Fibroblast of peridontal ligament (primary cell): ENCODE measurements around the gene TPSAB1.
A peak's percentile ranks its signal among the peaks of the same experiment; 100 is the strongest.
"Not testable (repeated sequence)": the region's sequence is repeated elsewhere in the genome, so short reads cannot be mapped to it uniquely, and the experiment has no call there.

Experiments used
- DNase-seq: peaks from one replicate; pipeline ENCODE4 v3.0.0-alpha.2; 2010; ENCODE audit errors: extremely low read depth

TPSAB1 gene

DNA sequence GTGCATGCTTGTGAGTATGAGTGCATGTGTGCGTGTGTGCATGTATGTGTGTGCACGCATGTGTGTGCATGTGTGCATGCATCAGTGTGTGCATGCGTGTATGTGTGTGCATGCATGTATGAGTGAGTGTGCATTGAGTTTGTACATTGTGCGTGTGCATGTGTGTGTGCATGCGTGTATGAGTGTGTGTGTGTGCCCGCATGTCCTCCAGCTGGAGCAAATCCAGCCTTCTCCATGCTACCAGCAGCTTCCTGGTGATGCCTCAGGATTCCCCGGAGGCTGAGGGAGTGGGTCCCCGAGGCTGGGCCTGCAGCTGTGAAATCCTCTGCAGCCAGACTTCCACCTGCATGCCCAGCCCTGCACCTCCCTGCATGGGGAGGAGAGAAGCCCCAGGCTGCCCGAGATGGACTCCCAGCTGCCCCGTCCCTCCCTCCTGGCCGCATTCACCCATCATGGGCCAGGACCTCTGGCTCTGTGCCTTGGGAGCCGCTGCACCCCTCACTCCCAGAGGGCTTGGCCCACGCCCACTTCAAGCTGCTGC lies 24.7 kb downstream of the TPSAB1 start:
- no peak for DNase-seq

DNA sequence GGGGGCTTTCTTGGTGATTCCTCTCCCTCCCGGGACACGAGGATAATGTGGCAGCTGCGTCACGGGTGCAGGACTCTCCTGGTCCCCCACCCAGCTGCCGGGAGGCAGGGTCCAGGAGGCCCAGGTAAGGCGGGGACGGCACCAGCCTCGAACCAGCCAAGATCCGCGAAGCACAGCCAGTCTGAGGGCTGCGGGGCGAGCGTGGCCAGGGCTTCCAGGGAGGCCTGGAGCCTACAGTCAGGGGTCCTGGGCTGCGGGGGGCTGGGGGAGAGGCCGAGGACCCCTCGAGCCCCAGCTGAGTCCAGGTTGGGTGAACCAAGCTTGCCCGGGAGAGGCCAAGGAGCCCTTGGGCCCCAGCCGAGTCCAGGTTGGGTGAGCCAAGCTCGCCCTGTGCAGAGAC lies 25.3 kb downstream of the TPSAB1 start:
- DNase-seq: no peak

DNA sequence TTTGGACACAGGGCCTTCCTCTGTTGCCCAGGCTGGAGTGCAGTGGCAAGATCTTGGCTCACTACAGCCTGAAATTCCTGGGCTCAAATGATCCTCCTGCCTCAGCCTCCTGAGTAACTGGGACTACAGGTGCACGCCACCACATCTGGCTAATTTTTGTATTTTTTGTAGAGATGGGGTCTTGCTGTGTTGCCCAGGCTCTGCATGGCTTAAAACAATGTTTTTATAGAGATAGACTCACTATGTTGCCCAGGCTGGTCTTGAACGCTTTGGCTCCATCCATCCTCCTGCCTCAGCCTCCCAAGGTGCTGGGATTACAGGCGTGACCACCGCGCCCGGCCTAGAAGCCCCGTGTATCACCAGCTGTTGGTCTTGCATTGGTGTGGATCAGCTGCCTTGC lies 28.9 kb downstream of the TPSAB1 start:
- not testable (repeated sequence) for DNase-seq

DNA sequence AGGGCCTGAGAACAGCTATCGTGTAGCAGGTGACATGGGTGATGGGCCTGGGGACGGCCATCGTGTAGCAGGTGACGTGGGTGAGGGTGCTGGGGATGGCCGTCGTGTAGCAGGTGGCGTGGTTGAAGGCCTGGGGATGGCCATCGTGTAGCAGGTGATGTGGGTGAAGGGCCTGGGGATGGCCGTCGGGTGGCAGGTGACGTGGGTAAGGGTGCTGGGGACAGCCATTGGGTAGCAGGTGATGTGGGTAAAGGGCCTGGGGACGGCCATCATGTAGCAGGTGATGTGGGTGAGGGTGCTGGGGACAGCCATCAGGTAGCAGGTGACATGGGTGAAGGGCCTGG lies 30.8 kb downstream of the TPSAB1 start:
- no peak for DNase-seq

DNA sequence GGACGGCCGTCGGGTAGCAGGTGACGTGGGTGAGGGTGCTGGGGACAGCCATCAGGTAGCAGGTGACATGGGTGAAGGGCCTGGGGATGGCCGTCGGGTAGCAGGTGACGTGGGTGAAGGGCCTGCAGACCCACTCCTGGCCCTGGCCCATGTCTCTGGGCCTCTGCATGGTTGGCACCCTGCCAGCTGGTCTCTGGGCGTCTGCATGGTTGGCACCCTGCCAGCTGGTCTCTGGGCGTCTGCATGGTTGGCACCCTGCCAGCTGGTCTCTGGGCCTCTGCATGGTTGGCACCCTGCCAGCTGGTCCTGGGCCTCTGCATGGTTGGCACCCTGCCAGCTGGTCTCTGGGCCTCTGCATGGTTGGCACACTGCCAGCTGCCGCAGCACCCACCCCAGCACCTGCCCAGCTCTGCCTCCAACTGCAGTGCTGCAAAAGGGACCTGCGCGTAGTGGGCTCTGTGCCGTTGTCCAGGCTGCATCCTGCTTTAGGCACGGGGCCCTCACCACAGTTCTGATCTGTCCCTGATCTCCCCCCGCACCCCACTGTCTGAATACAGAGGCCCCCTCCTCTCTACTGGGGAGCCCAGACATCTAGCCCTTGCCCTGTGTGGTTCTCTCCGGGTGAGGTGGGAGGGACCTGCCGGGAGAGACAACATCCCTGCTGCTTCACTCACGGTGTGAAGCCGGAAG lies 31.4 kb downstream of the TPSAB1 start:
- DNase-seq: peak; percentile 3

DNA sequence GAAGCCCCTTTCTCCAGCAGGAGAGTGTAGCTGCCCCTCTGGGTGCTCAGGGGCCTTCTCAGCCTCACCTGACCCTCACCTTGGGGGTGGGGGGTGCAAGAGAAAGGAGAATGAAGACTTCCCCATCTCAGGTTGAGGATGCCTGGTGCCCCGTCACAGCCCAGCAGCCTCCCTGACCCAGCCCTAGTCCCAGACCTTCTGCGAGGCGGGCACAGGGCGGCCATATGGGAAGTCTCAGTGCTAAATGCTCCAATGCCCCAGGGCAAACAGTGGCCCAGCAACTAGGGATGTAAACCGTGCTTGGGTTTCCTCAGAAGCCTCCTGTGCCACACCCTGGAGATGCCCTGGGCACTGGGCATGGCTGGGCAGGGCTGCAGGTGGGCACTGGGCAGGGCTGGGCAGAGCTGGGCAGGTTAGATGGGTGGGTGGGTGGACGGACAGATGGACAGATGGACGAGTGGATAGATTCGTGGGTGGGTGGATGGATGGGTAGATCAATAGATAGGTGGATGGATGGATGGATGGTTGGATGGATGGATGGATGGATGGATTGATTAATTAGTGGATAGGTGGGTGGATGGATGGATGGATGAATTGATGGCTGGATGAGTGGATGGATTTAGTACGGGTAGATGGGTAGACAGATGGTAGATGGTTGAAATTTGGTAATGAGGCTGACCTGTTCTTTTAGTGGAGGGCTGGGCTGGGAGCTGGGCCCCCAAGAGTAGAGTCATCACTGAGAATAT lies 32.1 kb downstream of the TPSAB1 start:
- no peak for DNase-seq

DNA sequence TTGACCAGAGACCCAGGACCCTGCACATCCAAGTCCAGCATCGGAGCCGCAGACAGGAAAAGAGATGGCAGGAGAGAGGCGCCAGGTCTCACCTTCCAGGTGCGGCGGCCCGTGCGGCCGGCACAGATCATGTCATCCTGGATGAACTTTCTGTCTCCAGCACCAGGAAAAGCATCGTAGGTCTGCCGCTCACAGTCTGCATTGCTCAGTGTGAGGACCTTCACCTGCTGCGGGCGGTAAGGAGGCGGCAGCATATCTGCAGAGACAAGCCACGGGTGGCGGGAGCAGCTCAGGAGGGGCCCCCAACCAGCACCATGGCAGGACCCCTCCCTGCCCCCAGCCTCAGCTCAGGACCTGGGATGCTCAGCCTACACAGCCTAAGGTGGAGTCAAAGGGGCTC lies 33.3 kb downstream of the TPSAB1 start:
- no peak for DNase-seq

DNA sequence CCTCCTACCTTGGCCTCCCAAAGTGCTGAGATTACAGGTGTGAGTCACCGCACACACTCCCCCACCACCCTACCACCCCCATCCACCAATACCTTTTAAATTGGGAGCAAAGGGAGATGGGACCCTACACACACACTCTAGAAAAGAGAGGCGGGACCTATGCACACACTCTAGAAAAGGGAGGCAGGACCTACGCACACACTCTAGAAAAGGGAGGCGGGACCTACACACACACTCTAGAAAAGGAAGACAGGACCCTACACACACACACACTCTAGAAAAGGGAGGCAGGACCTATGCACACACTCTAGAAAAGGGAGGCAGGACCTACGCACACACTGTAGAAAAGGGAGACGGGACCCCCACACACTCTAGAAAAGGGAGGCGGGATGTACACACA lies 34.3 kb downstream of the TPSAB1 start:
- DNase-seq: no peak

DNA sequence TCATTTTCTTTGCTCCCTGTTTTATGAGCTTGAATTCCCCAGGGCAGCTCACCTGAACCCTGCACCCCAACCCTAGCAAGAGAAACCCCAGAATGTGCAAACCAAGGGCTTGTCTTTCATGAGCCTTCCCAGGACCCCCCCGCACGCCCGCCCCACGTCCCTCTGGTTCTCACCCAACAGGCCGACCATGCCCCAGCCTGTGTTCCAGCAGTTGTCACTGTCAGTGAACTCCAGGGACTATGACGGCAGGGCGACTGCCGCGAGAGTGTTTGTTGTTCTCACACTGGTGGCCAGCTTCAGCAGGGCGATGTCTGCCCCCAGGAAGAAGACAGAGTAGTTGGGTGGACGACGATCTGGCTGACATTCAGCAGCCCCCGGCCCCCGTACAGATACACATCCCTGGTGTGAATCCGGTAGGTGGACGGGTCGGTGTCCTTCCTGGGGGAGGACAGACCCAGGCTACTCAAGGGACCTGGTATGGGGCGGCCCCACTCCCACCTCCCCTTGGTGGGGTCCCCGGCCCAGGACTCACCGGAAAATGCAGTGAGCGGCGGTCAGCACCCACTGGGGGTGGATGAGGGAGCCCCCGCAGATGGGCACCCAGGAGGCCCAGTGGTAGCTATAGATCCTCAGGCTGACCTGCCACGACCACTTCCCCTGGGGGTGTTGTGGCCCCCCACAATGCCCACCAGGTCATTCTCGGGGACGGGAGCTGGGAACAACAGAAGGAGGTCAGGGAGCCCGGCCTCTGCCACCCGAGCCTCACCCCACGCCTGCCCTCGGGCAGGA lies 35.5 kb downstream of the TPSAB1 start:
- DNase-seq: no peak

DNA sequence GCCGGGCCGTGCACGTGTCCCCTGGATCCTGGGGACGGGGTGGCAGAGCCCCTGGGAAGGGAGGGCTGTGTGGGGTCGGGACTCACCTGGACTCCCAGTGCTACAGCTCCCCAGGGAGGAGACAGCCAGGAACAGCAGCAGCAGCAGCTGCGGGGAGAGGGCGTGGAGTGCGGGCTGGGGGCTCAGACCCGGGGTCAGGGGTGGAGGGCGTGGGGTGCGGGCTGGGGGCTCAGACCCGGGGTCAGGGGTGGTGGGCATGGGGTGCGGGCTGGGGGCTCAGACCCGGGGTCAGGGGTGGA lies 36.0 kb downstream of the TPSAB1 start:
- DNase-seq: no peak

DNA sequence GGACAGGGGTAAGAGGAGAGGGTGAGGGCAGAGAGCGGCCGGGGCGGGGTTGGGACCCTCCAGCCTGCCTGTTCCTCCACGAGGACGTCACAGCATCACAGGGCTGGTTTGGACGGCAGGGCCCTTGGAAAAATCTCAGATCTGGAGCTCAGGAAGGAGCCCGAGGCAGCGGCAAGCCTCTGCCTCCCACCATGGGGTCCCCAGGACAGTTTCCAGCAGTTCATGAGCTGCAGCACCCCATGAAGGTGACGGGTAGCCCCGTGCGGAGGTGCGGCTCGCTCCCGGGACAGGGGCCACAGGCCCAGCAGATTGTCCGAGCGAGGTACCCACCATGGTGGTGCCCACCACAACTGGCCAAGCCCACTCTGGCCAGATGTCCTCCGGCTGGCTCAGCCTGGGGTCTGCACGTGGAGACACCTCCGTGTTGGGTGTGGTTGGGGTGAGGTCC lies 36.7 kb downstream of the TPSAB1 start:
- no peak for DNase-seq

DNA sequence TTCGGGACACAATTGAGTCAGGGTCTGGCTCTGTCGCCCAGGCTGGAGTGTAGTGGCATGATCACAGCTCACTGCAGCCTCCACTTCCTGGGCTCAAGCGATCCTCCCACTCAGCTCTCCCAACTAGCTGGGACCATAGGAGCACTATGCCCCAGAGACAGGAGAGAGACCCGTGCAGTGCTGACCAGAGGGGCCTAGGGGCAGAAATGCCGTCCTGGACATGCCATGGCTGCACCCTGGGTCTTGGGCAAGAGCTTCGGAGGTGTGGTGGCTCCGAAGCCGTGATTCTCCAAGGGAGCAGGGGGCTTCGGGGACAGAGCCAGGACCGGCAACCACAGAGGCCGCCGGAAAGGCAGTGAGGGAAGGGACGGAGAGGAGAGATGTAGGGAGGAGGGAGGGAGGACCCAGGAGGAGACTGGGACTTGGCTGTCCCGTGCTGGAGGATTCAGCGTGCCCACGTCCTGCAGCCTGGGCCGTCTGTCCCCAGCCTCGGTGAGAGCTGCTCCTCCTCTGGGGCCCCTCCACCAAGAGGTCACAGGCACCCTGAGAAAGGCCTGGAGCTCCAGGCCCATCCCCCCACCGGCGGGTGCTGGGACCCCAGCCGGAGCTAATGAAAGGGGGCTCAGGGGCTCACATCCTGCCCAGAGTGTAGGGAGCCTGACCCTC lies 37.2 kb downstream of the TPSAB1 start:
- DNase-seq: no peak

DNA sequence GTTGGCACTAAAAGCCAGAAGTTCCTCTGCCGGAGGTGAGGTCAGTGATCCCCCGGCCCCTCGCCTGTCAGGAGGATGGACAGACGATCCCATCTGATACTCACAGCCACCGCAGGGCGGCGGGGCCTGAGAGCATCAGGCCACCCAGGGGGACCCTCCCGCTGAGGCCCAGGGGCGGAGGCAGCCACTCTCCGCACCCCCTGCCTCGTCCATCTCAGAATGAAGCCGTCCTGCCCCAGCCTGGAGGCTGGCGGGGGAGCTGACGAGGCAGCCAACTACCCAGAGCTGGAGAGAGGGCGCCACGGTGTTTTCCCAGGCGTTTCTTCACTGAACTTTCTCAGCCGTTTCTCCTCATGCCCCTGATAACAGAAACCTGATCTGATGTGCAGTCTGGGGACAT lies 38.0 kb downstream of the TPSAB1 start:
- DNase-seq: no peak

DNA sequence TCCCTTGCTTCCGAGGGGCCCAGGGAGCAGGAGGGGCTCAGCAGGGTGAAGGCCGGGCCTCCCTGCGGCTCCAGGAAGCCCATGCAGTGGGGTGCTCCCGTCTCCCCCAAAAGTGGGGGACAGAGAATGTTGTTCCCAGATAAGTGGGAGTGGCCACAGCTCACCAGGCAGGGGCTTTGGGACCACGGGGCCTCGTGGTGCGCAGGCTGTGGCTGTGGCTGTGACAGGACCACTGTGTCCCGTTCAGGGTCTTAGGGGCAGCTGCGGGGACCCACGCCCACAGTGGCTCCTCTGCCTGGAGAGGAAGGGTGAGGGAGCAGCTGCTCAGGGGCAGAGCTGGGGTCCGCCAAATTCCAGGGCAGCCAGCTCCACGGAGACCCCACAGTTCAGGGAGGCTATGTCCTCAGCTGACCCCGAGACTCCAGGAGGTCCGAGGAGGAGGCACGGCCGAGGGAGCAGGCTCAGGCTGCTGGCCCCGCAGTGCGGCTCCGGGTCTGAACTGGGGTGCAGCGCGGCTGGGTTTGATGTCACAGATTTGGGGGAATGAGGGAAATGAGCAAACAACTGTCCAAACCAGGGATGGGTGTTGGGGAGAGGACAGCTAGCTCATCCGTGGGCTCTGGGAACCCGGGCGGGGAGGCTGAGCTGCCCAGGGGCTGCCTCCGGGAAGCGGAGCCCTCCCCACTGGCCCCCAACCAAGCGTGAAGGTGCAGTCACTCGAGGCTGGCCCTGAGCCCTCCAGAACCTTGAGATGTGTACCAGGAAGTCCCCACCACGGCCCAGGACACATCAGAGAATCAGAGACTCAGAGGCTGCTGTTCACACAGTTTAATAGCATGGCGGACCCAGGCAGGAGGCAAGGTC lies 38.8 kb downstream of the TPSAB1 start:
- DNase-seq: no peak

DNA sequence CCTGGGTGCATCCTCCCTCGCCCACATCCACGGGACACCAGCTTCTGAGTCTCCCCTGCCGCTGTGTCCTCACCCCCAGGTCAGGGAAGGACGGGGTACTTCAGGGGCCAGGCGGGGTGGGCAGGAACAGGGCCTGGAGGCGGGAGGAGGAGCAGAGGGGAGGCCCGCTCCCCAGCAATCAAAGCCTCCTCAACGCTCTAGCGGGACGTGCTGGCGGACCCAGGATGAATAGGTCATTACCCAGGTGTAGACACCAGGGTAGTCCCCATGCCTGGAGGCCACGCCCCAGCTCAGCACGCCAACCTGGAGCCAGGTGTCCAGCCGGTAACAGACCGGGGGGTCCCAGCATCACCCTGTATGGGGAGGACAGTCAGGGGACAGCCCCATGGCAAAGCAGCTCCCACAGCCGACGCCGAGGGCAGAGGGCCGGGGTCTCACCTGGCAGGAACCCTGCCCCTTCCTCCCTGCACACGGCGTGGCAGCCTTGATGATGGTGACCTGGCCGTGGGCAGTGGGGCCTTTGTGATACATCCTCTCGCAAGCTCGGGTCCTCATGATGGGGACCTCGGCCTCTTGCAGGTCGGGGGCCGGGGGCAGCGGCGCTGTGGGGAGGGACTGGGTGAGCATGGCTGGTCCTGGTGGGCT lies 39.6 kb downstream of the TPSAB1 start:
- DNase-seq: no peak

DNA sequence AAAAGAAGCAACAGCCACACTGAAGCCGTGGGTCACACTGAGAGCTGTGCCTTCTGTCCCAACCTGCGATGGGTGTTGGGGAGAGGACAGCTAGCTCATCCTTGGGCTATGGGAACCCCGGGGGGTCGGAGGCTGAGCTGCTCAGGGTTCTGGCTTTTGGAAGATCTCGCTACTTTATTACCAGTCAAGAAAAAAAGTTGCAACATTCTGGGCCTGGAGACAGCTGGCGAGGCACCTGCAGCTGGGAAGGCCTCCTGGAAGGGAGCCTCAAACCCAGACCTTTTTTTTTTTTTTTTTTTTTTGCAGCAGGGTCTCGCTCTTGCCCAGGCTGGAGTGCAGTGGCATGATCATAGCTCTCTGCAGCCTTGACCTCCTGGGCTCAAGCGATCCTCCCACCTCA lies 40.3 kb downstream of the TPSAB1 start:
- DNase-seq: no peak

DNA sequence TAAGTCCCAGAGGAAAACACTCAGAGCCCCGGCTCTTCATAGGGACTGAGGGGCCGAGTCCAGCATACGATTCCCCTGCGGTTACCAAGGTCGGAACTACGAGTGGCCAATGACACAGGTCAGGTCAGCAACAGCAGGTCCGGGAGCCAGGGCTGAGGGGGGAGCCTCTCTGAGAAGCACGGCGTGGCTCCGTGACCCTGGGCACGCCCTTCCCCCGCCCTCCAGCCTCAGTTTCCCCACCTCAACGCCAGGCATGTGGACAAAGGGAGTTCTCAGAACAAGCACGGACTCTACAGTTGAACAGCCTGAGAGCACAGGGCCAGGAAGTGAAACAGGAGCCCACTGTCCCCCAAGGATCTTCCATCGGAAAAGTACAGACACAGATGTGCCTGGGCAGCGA lies 41.0 kb downstream of the TPSAB1 start:
- DNase-seq: no peak

DNA sequence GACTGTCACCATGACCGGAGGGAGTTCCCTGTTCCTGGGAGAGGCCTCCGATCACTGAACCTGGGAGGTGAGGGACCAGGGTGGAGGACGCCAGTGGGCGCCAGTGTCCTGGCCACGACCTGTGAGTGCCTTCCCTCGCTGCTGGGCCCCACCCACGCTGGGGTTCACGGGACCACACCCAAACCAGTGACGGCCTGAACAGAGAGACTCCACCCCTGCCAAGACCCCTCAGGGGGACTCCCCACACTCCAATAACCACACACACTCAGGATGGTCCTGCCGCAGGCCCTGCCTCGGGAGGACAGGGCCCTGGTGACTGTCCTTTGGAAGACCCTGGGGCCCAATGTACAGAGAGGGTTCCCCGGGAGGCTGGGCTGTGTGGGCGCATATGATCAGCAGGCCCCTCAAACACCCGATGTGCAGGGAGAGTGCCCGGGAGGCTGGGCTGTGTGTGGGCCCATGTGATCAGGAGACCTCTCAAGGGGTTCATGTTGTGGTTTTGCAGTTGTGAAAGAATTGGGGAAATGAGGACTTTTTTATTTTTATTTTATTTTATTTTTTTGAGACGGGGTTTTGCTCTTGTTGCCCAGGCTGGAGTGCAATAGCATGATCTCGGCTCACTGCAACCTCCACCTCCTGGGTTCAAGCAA lies 41.9 kb downstream of the TPSAB1 start:
- no peak for DNase-seq

DNA sequence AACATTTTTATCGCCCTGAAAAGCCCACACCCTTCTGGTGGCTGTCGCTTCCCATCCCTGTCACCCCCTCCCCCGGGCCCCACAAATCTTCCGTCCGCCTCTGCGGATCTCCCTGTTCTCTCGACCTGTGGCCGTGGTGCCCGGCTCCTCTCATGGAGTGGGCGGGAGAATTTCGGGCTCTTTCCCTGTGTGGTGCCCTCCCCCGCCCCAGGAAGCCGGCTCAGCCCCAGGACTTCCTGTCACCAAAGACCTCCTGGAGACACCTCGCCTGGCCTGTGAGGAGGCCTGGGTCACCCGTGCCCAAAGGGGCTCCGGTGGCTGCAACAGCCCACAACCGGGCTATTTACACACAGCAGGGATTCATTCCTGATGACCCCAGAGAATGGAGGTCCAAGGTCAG lies 42.8 kb downstream of the TPSAB1 start:
- DNase-seq: no peak

DNA sequence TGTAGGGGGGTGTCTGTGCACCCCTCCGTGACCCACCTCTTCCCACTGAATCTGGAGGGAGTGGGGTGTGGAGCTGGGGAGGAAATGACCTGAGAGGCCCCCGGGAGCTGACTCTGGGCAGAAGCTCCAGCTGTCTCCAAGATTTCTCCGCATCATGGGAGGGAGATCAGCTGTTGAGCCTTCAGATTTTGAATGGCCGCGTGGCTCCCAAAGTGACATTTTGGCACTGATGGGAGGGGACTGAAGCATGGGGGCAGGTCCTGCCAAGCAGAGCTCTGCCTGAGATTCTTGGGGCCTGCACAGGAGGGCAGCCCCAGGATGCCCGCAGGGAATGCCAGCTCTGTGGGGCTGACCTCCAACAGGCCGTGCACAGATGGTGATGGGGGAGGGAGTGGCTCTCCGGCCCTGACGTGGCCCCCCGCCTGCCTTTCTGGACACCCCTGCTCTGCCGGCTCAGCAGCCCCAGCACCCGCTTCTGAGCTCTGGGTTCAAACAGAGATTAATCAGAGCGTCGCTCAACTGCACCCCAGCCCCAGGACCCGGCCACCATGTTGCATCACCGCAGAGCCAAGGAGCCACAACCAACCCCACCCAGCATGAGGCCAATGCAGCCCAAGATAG lies 43.6 kb downstream of the TPSAB1 start:
- no peak for DNase-seq
